GM21576 (cell line): ENCODE results near the gene C7orf25.

Experiments
- ATAC-seq: cut with Tn5 transposase; IDR thresholded peaks from one replicate; pipeline ENCODE4 v1.9.1; 2021; ENCODE audit warnings: mild to moderate bottlenecking, moderate library complexity; ENCODE audit not compliant: unreplicated experiment

The C7orf25 gene

DNA sequence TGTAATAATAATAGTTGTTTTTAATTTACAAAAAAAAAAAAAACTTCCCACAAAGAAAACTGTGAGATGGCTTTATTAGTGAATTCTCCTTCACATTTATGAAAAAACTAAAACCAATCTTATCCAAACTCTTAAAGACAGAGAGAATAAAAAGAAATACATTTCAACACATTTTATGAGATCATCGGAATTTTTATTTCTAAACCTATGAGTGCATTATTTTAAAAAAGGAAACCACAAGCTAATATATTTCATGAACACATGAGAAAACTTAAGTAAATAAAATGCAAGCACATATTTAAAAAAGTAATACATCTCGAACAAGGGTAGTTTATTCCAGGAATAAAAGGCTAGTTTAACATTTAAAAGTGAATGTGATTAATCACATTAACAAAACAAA, 31.5 kb downstream of the C7orf25 start:
- ATAC-seq: no peak

DNA sequence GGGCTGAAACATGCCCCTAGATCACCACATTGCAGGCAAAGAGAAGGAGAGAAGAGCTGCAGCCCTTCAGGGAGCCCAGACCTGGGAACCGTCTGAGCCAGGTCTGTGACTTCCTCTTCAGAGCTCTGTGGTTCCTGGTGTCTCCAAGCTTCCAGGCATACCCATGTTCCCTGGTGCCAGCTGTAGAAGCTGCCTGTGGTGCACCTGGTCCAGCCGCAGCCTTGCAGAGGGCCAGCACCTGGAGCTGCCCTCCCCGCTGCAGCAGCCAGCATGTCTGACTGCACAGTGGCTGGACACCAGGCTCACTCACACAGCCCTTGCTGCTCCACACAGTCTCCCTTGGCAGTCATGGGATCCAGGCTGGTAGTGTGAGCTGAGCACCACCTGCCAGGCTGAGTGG, 33.6 kb downstream of the C7orf25 start:
- no peak for ATAC-seq

DNA sequence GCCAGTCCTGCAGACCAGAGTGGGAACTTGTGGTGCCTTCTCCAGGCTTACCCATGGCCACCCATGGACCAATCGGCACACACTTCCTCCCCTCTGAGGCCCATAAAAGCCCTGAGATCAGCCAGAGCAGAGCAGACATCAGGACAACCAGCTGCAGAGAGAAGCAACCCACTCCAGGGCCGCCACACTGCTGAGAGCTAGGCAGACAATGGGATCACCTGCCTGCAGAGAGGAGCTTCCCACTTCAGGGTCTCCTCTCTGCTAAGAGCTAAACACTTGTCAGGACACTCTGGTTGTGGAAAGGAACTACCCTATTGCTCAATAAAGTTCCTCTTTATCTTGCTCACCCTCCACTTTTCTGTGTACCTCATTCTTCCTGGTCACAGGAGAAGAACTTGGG, 34.0 kb downstream of the C7orf25 start:
- ATAC-seq: no peak

DNA sequence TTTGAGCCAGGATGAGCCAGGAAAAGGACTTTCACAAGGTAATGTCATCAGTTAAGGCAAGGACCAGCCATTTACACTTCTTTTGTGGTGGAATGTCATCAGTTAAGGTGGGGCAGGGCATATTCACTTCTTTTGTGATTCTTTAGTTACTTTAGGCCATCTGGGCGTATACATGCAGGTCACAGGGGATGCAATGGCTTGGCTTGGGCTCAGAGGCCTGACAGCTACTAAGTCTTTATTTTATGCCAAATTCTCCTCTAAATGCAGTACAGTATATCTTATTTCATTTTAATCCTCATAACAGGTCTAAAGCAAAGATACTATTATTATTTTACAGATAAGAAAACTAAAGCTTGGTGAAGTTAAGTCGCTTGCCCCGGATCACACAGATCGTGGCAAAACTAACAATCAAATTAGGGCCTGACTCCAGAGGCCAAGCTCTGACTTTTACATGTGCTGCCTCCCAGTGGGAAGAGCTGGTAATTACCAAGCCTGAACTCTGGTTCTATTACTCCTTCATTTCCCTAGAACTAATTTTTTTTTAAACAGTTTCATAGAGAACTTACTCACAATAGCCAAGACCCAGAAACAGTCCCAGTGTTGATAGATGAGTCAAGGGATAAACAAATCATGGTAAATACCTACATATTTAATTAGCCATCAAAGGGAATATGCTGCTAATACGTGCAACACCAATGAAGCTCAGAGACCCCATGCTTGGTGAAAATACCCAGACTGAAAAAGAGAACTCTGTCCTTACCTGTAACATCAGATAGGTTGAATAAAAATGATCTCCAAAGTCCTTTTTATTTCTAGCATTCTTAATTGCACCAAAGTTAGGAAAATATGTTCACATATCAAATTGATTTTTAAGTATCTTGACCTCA, 35.4 kb downstream of the C7orf25 start:
- peak; percentile 85 for ATAC-seq

DNA sequence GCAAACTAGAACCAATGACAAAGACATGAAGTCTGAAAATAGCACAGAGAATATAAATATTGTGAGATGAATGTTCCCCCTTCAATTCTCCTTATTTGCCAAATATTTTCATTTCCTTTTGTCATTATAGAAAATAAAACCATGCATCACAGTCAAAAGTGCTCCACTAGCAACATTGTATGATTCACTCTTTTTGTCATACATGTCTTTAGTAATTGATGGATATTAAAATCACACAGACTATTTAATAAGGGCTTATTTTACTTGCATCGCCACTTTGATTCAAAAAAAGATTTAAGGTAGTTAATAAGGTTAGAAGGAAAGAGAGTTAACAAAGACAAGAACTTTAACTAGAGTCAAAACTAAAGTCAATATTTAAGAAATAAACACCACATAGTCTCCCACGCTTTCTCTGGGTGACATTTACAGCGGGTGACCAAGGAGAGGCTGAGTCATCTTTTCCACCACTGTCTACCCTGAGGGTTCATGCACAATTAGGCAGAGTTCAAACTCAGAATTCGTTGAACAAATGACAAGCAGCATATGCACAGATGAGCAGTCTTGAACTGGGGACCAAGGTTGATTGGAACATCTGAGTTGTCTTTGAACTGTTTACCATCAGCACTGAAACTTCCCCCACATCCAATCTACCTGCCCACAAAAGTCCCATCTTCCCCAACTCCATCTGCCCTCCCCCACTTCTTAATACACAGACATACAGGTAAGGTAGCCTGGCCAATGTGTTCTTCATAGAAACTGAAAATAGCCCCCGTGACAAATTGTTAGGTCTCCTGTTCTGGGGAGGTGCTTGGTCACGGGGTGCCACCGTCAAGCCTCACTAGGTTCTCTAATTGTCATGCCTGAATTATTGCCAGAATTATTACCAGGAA, 42.5 kb downstream of the C7orf25 start:
- ATAC-seq: peak; percentile 98

DNA sequence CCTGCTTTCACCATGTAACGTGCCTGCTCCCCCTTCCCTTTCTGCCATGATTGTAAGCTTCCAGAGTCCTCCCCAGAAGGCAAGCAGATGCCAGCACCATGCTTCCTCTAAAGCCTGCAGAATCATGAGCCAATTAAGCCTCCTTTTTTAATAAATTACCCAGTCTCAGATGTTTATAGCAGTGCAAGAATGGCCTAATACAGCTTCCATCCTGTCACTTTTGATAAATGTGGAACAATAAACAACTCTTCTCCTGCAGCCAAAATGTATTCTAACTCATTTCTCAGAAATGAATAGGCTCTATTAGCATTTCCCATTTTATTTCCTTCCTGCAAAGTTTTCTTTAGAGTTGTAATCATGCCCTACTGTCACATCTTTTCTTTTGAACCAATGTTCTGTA, 43.4 kb downstream of the C7orf25 start:
- no peak for ATAC-seq
